Endothelial cell of umbilical vein (primary cell): ENCODE results near the gene ACTA2. TPM values are rescaled to one million over a fixed set of nuclear protein-coding genes. Genes with fewer than 3 reads are reported as not detected.

ENCODE experiments used
- BruUV-seq: library from RNA; stranded (reverse); fragments of 400-500 nt; replicated peaks from 2 replicates; lab custom pipeline; 2021; lab: Mats Ljungman, UMichigan
- CTCF ChIA-PET: fragments of 300-600, 350-600 bp; sonication (Branson Sonifier 250); formaldehyde crosslinking; loops from one replicate; lab custom pipeline; 2021; ENCODE audit warnings: antibody characterized with exemption, inconsistent platforms; lab: Charles Lee
- POLR2A ChIA-PET: fragments of 300-600, 350-600 bp; sonication (Branson Sonifier 250); formaldehyde crosslinking; loops from one replicate; lab custom pipeline; 2021; ENCODE audit warnings: antibody characterized with exemption, inconsistent platforms; lab: Charles Lee
- DNase-seq: peaks from one replicate; pipeline ENCODE4 v3.0.0-alpha.2; 2011; ENCODE audit warnings: low read depth, low spot score
- FAIRE-seq: peaks from 2 replicates; lab custom pipeline; 2011; peaks lifted over from hg19 to GRCh38; lab: Jason Lieb, UNC
- H2AFZ ChIP-seq: 2 replicates; pipeline ENCODE4 v1.6.0; 2012; ENCODE audit warnings: low read depth, low read length, control low read depth, inconsistent platforms
- H3K27ac ChIP-seq: 2 replicates; pipeline ENCODE4 v1.5.1; 2011; ENCODE audit warnings: low read depth, mild to moderate bottlenecking, control low read depth, low read length, moderate library complexity; ENCODE audit not compliant: insufficient read depth
- H3K27me3 ChIP-seq, 2 experiments: 2 replicates each; pipeline versions ENCODE4 v1.6.0 to v1.6.1; 2011; ENCODE audit warnings: low read length in 2 of 2, mixed read lengths in 1 of 2; ENCODE audit not compliant: control insufficient read depth in 2 of 2, insufficient read depth in 2 of 2
- H3K36me3 ChIP-seq, 2 experiments: 2 replicates in 1 of 2; 3 replicates in 1 of 2; pipeline ENCODE4 v1.5.1; 2011; ENCODE audit warnings: low read length in 2 of 2, mild to moderate bottlenecking in 1 of 2, moderate library complexity in 1 of 2; ENCODE audit not compliant: control insufficient read depth in 2 of 2, insufficient read depth in 2 of 2; ENCODE audit errors: extremely low read depth in 1 of 2
- H3K4me1 ChIP-seq: 3 replicates; pipeline ENCODE4 v1.5.1; 2011; ENCODE audit warnings: mild to moderate bottlenecking, low read length; ENCODE audit not compliant: control insufficient read depth, insufficient read depth; ENCODE audit errors: extremely low read depth
- H3K4me2 ChIP-seq: 2 replicates; pipeline ENCODE4 v1.6.1; 2011; ENCODE audit warnings: low read length, control low read depth, mixed read lengths; ENCODE audit not compliant: insufficient read depth
- H3K4me3 ChIP-seq, 3 experiments: fragments of 200-600 bp in 1 of 3; sonication (generic), shearing (Covaris generic) in 1 of 3; replicated peaks in 1 of 3; 2 replicates each; pipeline ENCODE4 v1.5.1; 2011 to 2016; ENCODE audit warnings: control low read depth in 3 of 3, low read length in 3 of 3, mild to moderate bottlenecking in 2 of 3, inconsistent platforms in 1 of 3, low read depth in 1 of 3, moderate library complexity in 1 of 3; ENCODE audit not compliant: insufficient read depth in 1 of 3
- H3K79me2 ChIP-seq: 2 replicates; pipeline ENCODE4 v1.6.0; 2012; ENCODE audit warnings: low read length, inconsistent platforms; ENCODE audit not compliant: control insufficient read depth, insufficient read depth
- H3K9ac ChIP-seq: replicated peaks from 2 replicates; pipeline ENCODE3; 2011; ENCODE audit warnings: low read length, control low read depth; ENCODE audit not compliant: insufficient read depth; ENCODE audit errors: extremely low read depth
- H3K9me1 ChIP-seq: replicated peaks from 3 replicates; pipeline ENCODE4 v1.6.0; 2011; ENCODE audit warnings: mild to moderate bottlenecking, low read length; ENCODE audit not compliant: control insufficient read depth, insufficient read depth; ENCODE audit errors: extremely low read depth
- H3K9me3 ChIP-seq: replicated peaks from 2 replicates; pipeline ENCODE4 v1.5.1; 2012; ENCODE audit warnings: low read length, inconsistent platforms; ENCODE audit not compliant: control insufficient read depth, insufficient read depth
- H4K20me1 ChIP-seq: replicated peaks from 2 replicates; pipeline ENCODE3; 2011; ENCODE audit warnings: mild to moderate bottlenecking, low read length; ENCODE audit not compliant: control insufficient read depth, insufficient read depth; ENCODE audit errors: extremely low read depth
- CTCF ChIP-seq, 2 donors: IDR thresholded peaks; 1 replicate in 1 of 2; 2 replicates in 1 of 2; pipeline ENCODE4 v1.5.1; 2011; ENCODE audit warnings: low read length in 2 of 2, mild to moderate bottlenecking in 2 of 2, moderate library complexity in 2 of 2, control low read depth in 1 of 2, inconsistent platforms in 1 of 2, low read depth in 1 of 2; ENCODE audit not compliant: insufficient read depth in 1 of 2; ENCODE audit errors: extremely low read depth in 1 of 2
- EZH2 ChIP-seq: IDR thresholded peaks from 2 replicates; pipeline ENCODE4 v1.6.1; 2012; ENCODE audit warnings: borderline replicate concordance, low read depth, mild to moderate bottlenecking, moderate library complexity, low read length, inconsistent platforms; ENCODE audit not compliant: severe bottlenecking
- FOS ChIP-seq: IDR thresholded peaks from 2 replicates; pipeline ENCODE4 v1.6.1; 2011; ENCODE audit warnings: mild to moderate bottlenecking, low read length, moderate library complexity, borderline replicate concordance; ENCODE audit not compliant: insufficient read depth
- GATA2 ChIP-seq: IDR thresholded peaks from 2 replicates; pipeline ENCODE4 v1.7.0; 2011; ENCODE audit warnings: low read depth, mild to moderate bottlenecking, moderate library complexity, mixed read lengths, low read length; ENCODE audit not compliant: insufficient read length, insufficient read depth
- JUN ChIP-seq: IDR thresholded peaks from 2 replicates; pipeline ENCODE4 v1.6.1; 2011; ENCODE audit warnings: borderline replicate concordance, low read depth; ENCODE audit not compliant: insufficient read length, insufficient read depth
- MAX ChIP-seq: IDR thresholded peaks from 2 replicates; pipeline ENCODE4 v1.6.1; 2011; ENCODE audit not compliant: insufficient read depth, insufficient read length
- MYC ChIP-seq: IDR thresholded peaks from one replicate; pipeline ENCODE4 v1.6.1; 2011; ENCODE audit warnings: mild to moderate bottlenecking, low read depth, low read length
- POLR2A ChIP-seq: IDR thresholded peaks from 2 replicates; pipeline ENCODE4 v1.6.1; 2012; ENCODE audit warnings: low read depth, mild to moderate bottlenecking, control low read depth, low read length
- POLR2AphosphoS5 ChIP-seq: IDR thresholded peaks from 2 replicates; pipeline ENCODE4 v1.6.1; 2012; ENCODE audit warnings: low read depth, mild to moderate bottlenecking, control low read depth, low read length, moderate library complexity; ENCODE audit not compliant: insufficient read depth
- dilution Hi-C: fragments of 300-500 bp; cut with MboI; formaldehyde crosslinking; loops from one replicate; pipeline ENCODE4 v1.15.0; 2019; ENCODE audit warnings: low sequenced_read_pairs; ENCODE audit not compliant: extremely low pct_ligation_motif_present
- intact Hi-C: fragments of 100-400 bp; cut with micrococcal nuclease; formaldehyde crosslinking; loops from one replicate; pipeline ENCODE4 v1.10.0; 2022
- polyA plus RNA-seq, 4 experiments: library from polyadenylated mRNA; depleted of rRNA in 3 of 4; stranded (reverse) in 3 of 4; unstranded in 1 of 4; fragments of >200 nt; gene quantifications; 2 replicates each; pipeline versions ENCODE4 v1.2.1 to v1.2.3, GENCODE V29; 2011 to 2012; ENCODE audit warnings: missing spikeins in 1 of 4
- total RNA-seq: library from RNA; stranded (reverse); gene quantifications from 2 replicates; pipeline ENCODE4 v1.2.3, GENCODE V29; 2021

ACTA2 gene
- total and polyA plus RNA-seq, 2 donors (not counting 3 experiments of a cell fraction or from before 2014, with no cell fraction given): 6.3 to 9.7 TPM

GRCh38 chr10:88961266-88961665 lies 8.7 kb upstream of the ACTA2 start:
- Histone ChIP-seq H3K27me3 (peaks cover 25 to 36% of the 10 kb centered on the region in 2 experiments), H3K27ac (no peak overlapping the region), H3K9me3 (no peaks in the 10 kb centered on the region), H3K9me1 (no peaks in the 10 kb centered on the region), H3K79me2 (no peaks in the 10 kb centered on the region), H3K4me2 (no peak overlapping the region), H3K9ac (no peak overlapping the region), H3K4me3 (no peak overlapping the region), H4K20me1 (no peaks in the 10 kb centered on the region), H2AFZ (no peak overlapping the region), H3K4me1 (no peaks in the 10 kb centered on the region), H3K36me3 (no peaks in the 10 kb centered on the region)
- POLR2A ChIA-PET: no interaction called here
- CTCF ChIA-PET: interaction anchor here (1.1 to 1.4 kb wide), 2 partner anchors 15 to 27 kb away, joined by 3 to 4 read pairs; no protein-coding TSS in a partner anchor
- DNase-seq (no peak), FAIRE-seq (no peak)
- TF ChIP-seq POLR2A (no peak), FOS (no peak), JUN (no peak), GATA2 (no peak), MYC (no peak)
- BruUV-seq: no TSS peak
- dilution Hi-C loops: no loop called here
- intact Hi-C loops: no loop called here

GRCh38 chr10:88960802-88961201 lies 8.2 kb upstream of the ACTA2 start:
- FAIRE-seq: no peak

More at GRCh38 chr10:88960802-88961201, 8.2 kb upstream of the ACTA2 start:
- Histone ChIP-seq H3K4me1 (no peaks in the 10 kb centered on the region), H3K27ac (no peak overlapping the region), H3K9me3 (no peaks in the 10 kb centered on the region), H3K4me3 (no peak overlapping the region), H2AFZ (no peak overlapping the region), H3K9me1 (no peaks in the 10 kb centered on the region), H3K4me2 (no peak overlapping the region), H3K9ac (no peak overlapping the region), H3K79me2 (no peaks in the 10 kb centered on the region), H3K36me3 (no peaks in the 10 kb centered on the region), H4K20me1 (no peaks in the 10 kb centered on the region), H3K27me3 (peaks cover 29 to 36% of the 10 kb centered on the region in 2 experiments)
- ChIA-PET CTCF (interaction anchor here (1.0 to 1.6 kb wide), 4 partner anchors 10 to 28 kb away, joined by 3 to 4 read pairs (median 4); no protein-coding TSS in a partner anchor), POLR2A (no interaction called here)
- TF ChIP-seq CTCF (IDR thresholded peaks at IDR 0.05; ENCODE audit: extremely low read depth in 1 of 2, insufficient read depth in 1 of 2, low read depth in 1 of 2, low read length in 2 of 2) (no peak), JUN (no peak), GATA2 (no peak), EZH2 (no peak), MYC (no peak), POLR2A (no peak), FOS (no peak), MAX (no peak), POLR2AphosphoS5 (no peak)
- BruUV-seq: no TSS peak
- intact Hi-C loops (no loop called here), dilution Hi-C loops (no loop called here)
- no peak for DNase-seq
